ENCODE measurements around the gene SLC17A1. TPM values are rescaled to one million over a fixed set of nuclear protein-coding genes. Genes with fewer than 3 reads are reported as not detected.

The SLC17A1 gene
- total RNA-seq, 6 experiments from 2014 or later, result not detected

DNA sequence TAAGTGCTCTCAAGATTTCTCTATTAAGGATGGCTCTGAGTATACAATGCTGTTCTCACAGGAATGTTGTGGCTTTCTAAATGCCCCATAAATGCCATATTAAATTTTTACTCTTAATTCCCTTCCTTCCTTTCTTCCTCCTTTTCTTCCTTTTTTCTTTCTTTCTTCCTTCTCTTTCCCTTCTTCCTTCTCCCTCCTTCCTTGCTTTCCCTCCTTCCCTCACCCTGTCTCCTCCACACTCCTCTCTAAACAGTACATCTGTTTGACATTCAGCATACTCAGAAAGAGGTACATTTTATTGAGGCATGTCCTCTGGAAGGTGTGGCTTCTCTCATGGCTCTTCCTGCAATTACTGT lies 433 bp upstream of the SLC17A1 start:
- no peaks in the 10 kb centered on the region; the same call in 1 of the 2 replicates for H3K9me3 Mint-ChIP-seq

DNA sequence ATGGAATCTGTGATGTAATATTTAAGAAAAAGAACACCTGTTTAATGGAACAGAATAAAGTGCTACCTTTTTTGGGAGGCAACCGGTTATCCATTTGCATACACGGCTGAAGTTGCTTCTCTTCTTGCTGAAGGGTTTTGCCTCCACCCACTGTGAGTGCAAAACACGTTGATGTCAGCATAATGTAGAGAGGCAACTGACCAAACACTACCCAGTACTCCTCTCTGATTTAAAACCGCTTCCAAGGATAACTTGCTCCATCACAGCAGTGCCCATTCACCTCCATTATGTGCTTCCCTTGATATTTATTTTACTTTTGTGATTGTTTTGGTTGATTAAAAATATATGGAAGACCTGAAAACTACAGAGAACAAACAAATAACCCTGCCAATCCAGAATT lies 1.4 kb downstream of the SLC17A1 start:
- no peak overlapping the region for H3K27ac Mint-ChIP-seq

More for the DNA sequence above, 433 bp upstream of the SLC17A1 start:
- no peak overlapping the region for H3K27ac Mint-ChIP-seq
- no peaks in the 10 kb centered on the region for H3K36me3 Mint-ChIP-seq (ENCODE audit: low read depth)
- no peaks in the 10 kb centered on the region; the same call in 1 of the 2 replicates for H3K27me3 Mint-ChIP-seq (ENCODE audit: insufficient read depth)
- DNase-seq, result no peak
- no peaks in the 10 kb centered on the region for H3K4me1 Mint-ChIP-seq (ENCODE audit: low read depth)
- no peak overlapping the region for H3K4me3 Mint-ChIP-seq
- TF ChIP-seq, protein P1, sequence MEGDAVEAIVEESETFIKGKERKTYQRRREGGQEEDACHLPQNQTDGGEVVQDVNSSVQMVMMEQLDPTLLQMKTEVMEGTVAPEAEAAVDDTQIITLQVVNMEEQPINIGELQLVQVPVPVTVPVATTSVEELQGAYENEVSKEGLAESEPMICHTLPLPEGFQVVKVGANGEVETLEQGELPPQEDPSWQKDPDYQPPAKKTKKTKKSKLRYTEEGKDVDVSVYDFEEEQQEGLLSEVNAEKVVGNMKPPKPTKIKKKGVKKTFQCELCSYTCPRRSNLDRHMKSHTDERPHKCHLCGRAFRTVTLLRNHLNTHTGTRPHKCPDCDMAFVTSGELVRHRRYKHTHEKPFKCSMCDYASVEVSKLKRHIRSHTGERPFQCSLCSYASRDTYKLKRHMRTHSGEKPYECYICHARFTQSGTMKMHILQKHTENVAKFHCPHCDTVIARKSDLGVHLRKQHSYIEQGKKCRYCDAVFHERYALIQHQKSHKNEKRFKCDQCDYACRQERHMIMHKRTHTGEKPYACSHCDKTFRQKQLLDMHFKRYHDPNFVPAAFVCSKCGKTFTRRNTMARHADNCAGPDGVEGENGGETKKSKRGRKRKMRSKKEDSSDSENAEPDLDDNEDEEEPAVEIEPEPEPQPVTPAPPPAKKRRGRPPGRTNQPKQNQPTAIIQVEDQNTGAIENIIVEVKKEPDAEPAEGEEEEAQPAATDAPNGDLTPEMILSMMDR (IDR thresholded peaks at IDR 0.05), result no peak

DNA sequence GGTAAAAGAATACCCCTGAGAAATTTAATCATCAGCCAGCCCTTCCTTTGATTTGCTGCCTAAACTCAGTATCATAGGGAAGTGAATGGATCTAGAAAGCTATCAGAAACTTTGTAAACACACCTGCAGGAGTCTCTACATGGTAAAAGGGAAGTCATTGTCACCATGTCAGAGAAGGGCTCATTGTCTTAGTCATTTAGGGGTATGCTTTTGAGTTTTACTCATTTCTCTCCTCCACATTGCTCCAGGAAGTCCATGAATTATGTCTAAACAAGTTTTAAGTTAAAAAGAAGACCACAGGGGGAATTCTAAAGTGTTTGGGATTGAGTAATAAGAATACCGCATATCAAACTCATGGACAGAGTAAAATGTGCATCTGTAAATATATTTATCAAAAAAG lies 2.5 kb downstream of the SLC17A1 start:
- no peak for DNase-seq
- Mint-ChIP-seq H3K4me3 (no peak overlapping the region), H3K36me3 (ENCODE audit: low read depth) (no peaks in the 10 kb centered on the region), H3K27ac (no peak overlapping the region), H3K4me1 (ENCODE audit: low read depth) (no peaks in the 10 kb centered on the region), H3K9me3 (no peaks in the 10 kb centered on the region; the same call in 1 of the 2 replicates), H3K27me3 (ENCODE audit: insufficient read depth) (no peaks in the 10 kb centered on the region; the same call in 1 of the 2 replicates)
- TF ChIP-seq, protein P1 (IDR thresholded peaks at IDR 0.05), result no peak

More for the DNA sequence above, 1.4 kb downstream of the SLC17A1 start:
- Mint-ChIP-seq H3K27me3 (ENCODE audit: insufficient read depth) (no peaks in the 10 kb centered on the region; the same call in 1 of the 2 replicates), H3K36me3 (ENCODE audit: low read depth) (no peaks in the 10 kb centered on the region), H3K4me1 (ENCODE audit: low read depth) (no peaks in the 10 kb centered on the region), H3K9me3 (no peaks in the 10 kb centered on the region; the same call in 1 of the 2 replicates), H3K4me3 (no peak overlapping the region)
- TF ChIP-seq, protein P1 (IDR thresholded peaks at IDR 0.05), result no peak
- DNase-seq, result no peak

DNA sequence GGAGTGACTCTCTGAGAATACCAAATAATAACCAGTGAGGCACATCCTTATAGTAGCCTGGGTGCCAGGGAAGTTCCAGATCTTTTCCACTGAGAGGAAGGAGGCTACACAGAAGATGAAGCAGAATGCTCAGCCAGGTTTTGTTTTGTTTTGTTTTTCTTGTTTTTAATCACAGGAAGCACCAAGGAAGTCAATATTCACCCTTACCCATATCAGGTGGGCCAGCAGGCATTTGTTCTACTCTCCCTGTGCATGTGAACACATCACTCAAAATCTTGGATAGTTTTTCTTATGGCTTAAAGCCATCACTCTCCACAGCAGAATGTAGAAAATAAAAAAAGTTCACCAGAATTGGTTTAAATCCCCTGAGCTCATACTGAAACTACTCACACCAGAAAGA lies 10.5 kb downstream of the SLC17A1 start:
- Mint-ChIP-seq H3K27me3 (ENCODE audit: insufficient read depth) (no peaks in the 10 kb centered on the region; the same call in none of the 2 replicates), H3K4me3 (no peak overlapping the region), H3K36me3 (ENCODE audit: low read depth) (no peaks in the 10 kb centered on the region), H3K27ac (no peak overlapping the region), H3K9me3 (no peaks in the 10 kb centered on the region), H3K4me1 (ENCODE audit: low read depth) (no peaks in the 10 kb centered on the region)
- no peak for DNase-seq
- TF ChIP-seq, protein P1 (IDR thresholded peaks at IDR 0.05), result no peak

DNA sequence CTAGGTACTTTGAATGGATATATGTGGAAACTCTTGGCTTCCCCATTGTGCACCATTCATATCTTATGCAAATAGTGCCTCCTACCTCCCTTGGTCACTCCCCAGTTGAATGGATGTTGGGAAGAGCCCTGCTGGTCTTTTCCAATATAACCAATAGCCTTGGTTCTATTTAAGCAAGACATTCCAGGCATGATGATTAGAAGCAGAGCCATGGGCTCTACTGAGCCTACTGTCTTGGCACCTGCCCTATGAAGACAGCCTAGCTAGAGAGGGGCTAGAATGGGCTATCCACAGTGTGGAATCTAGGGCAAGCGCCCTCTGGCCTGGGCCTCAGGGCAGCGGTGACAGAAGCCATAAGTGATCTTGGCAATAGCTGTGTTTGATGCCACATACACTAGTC lies 15.6 kb downstream of the SLC17A1 start:
- TF ChIP-seq, protein P1 (IDR thresholded peaks at IDR 0.05), result no peak
- Mint-ChIP-seq H3K36me3 (ENCODE audit: low read depth) (no peaks in the 10 kb centered on the region), H3K27ac (no peak overlapping the region), H3K9me3 (no peaks in the 10 kb centered on the region; the same call in 1 of the 2 replicates), H3K27me3 (ENCODE audit: insufficient read depth) (no peaks in the 10 kb centered on the region; the same call in none of the 2 replicates), H3K4me1 (ENCODE audit: low read depth) (no peaks in the 10 kb centered on the region), H3K4me3 (no peak overlapping the region)
- no peak for DNase-seq

DNA sequence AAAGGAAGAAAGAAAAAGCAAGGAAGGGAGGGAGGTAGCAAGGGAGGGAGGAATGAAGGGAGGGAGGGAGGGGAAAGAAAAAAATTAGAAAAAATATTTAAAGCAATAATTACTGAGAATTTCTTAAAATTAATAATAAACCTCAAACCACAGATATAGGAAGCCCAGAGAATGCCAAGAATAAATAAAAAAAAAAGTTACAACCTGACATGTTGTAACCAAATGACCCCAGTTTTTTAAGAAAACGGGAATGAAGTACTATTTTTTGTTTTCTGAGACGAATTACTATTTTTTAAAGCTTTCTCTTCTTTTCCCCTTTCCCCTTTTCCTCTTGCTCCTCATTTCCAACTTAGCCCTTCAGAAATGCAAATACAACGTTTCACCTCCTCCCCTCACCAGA lies 16.7 kb downstream of the SLC17A1 start:
- Mint-ChIP-seq H3K4me1 (ENCODE audit: low read depth) (no peaks in the 10 kb centered on the region), H3K27ac (no peak overlapping the region), H3K36me3 (ENCODE audit: low read depth) (no peaks in the 10 kb centered on the region), H3K9me3 (no peaks in the 10 kb centered on the region; the same call in 1 of the 2 replicates), H3K27me3 (ENCODE audit: insufficient read depth) (no peaks in the 10 kb centered on the region; the same call in none of the 2 replicates), H3K4me3 (no peak overlapping the region)
- TF ChIP-seq, protein P1 (IDR thresholded peaks at IDR 0.05), result no peak
- no peak for DNase-seq
